GM19238 (cell line): ENCODE data around the gene ZNF430.
A peak's percentile ranks its signal among the peaks of the same experiment; 100 is the strongest.
"Not testable (repeated sequence)": the region's sequence is repeated elsewhere in the genome, so short reads cannot be mapped to it uniquely, and the experiment has no call there.

Experiments
- DNase-seq: peaks from one replicate; pipeline ENCODE4 v3.0.0; 2011; ENCODE audit warnings: low spot score; ENCODE audit not compliant: insufficient read length

The ZNF430 gene

DNA sequence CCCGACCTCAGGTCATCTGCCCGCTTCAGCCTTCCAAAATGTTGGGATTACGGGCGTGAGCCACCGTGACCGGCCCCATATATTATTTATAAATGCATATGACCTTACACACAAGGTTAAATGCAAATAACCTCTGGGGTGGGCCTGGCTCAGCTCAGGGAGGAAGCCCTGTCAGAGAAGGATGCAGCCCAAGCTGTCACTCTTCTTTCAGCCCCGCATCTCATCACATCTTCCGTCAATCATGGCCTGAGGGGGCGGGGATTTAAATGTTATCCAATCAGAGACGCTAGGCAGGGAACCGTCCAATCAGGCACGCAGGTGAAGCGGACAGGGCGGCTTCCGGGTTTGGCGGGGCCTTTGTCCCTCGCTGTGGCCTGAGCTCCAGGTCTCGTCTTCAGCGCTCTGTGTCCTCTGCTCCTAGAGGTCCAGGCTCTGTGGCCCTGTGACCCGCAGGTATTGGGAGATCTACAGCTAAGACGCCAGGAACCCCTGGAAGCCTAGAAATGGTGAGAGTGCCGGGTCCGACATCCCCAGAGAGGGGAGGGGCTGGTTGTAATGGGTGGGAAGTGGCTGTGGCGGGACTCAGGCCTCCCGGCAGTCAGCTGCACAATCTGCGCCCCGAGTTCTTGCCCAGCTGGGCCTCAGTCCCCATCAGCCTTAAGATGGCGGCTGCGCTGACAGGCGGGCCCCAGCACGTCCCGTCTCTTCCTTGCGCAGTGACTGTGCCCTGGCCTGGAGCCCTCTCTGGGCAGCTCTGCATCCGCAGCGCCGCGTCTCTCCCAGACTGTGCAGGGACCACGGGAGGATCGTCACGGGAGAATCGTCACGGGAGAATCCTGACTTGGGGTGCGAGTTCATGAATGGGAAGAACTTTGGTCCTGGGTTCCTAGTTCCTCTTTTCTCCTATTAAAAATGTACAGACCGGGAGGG, at the start of gene ZNF430:
Gene ZNF430, plus strand, starts transcription at position 360 of the 930 bp plus-strand sequence. Its CDS starts 144 bp downstream, at position 504.
- DNase-seq: peak; percentile 64

DNA sequence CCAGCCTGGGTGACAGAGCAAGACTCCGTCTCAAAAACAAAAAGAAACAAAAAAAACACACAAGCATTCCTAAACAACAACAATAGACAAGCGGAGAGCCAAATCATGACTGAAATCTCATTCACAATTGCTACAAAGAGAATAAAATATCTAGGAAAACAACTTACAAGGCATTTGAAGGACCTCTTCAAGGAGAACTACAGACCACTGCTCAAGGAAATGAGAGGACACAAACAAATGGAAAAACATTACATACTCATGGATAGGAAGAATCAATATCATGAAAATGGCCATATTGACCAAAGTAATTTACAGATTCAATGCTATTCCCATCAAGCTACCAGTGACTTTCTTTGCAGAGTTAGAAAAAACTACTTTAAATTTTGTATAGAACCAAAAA, 27.7 kb upstream of the ZNF430 start:
- not testable (repeated sequence) for DNase-seq

DNA sequence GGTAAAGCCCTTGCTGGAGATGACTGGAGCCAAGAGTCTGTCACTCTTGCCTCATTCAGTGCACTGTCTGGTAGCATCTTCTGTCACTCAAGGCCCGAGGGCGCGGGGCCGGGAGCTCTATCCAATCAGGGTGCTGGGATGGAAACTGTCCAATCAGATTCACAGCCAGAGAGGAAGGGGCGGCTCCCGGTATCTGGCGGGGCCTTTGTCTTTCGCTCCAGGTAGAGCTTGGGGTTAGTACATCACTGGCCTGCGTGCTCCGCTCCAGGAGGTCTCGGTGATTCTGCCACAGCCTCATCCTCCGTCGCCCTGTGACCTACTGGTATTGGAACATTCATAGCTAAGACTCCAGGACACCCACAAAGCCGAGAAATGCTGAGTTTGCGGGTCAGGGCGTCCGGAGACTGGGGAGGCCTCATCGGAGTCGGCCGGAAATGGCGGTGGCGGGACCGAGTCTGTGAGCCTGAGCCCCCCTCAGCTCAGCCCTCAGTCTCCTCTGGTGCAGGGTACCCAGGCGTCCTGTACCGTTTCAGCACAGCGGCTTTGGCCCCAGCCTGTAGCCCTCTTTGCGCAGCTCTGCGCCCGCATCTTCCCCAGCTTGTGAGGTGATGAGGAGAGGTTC, 20.6 kb upstream of the ZNF430 start:
- DNase-seq: peak; percentile 61

- DNase-seq: not testable (repeated sequence)
These were observed 781 bp downstream of the ZNF430 start for GRCh38 chr19:21021238-21021637.

GRCh38 chr19:21022996-21023395, 2.5 kb downstream of the ZNF430 start:
- no peak for DNase-seq

- no peak for DNase-seq
These were observed 3.4 kb downstream of the ZNF430 start for GRCh38 chr19:21023901-21024300.

- no peak for DNase-seq
These were observed 8.5 kb downstream of the ZNF430 start for GRCh38 chr19:21028969-21029268.

GRCh38 chr19:21045028-21045427, 24.6 kb downstream of the ZNF430 start:
- DNase-seq: no peak

GRCh38 chr19:21046489-21046888, 26.0 kb downstream of the ZNF430 start:
- no peak for DNase-seq

DNA sequence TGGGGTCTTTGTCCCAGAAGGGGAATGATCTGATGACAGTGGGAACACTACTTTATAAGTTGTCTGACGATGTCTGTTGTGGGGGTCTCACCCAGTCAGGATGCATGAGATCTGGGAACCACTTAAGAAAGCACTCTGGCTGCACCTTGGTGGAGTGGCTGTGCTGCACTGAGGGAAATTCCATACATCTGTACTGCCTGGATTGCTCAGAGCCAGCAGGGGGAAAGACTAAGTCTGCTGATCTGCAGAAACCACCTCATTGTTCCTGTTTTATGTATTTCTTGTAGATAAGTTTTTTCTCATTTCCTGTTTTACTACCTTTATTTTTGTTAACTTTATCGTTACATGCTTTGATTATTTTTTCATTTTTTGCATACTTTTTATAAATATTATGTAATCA, 27.3 kb downstream of the ZNF430 start:
- no peak for DNase-seq

DNA sequence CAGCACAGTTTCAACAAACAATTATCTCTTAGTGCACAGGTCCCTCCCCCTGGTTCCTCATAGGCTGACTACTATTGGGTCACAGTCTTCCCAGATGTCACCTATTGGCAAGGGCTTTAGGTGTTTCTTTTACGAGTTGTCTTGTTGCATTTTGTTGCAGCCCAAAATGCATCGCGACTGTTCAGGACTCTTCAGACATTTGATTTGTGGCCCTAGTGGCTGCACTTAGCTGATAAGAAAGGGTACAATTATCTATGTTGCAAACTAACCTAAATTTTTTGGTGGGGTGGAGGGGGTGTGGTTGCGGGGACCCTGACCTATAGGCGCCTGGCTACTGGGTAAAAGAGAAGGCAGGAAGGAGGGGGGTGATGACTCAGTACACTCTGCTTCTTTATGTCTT, 32.4 kb downstream of the ZNF430 start:
- DNase-seq: no peak

GRCh38 chr19:21065336-21065735, 44.9 kb downstream of the ZNF430 start:
- no peak for DNase-seq

DNA sequence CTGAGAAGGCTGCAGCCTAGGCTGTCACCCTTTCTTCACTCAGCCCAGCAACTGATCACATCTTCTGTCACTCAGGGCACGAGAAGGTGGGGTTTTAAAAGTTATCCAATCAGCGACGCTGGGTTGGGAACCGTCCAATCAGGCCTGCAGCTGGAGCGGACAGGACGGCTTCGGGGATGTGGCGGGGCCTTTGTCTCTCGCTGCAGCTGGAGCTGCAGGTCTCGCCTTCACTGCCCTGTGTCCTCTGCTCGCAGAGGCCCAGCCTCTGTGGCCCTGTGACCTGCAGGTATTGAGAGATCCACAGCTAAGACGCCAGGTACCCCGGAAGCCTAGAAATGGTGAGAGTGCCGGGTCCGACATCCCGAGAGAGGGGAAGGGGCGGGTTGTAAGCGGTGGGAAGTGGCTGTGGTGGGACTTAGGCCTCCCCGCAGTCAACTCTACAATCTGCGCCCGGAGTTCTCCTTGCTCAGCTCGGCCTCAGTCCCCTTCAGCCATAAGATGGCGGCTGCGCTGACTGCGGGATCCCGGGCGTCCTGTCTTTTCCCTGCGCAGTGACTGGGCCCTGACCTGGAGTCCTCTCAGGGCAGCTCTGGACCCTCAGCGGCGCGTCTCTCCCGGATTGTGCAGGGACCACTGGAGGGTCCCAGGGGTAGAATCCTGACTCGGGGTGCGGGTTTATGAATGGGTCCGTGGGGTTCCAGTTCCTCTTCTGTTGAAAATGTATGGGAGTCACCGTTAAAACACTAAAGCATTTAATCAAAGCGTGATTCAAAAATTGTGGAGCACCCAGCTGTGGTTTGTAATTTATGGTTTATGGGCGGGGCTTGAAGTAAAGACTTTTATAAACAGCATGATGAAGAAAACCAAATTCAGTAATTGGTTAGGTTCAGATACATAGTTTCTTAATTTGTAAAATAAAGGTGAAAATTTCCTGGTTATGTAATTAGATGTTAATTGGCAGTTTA, 61.8 kb downstream of the ZNF430 start, which contains the start of gene ZNF714:
Gene ZNF714, plus strand, starts transcription at position 193 of the 965 bp plus-strand sequence. CDS start 16,066 bp downstream, outside the sequence.
- peak; percentile 72 for DNase-seq

DNA sequence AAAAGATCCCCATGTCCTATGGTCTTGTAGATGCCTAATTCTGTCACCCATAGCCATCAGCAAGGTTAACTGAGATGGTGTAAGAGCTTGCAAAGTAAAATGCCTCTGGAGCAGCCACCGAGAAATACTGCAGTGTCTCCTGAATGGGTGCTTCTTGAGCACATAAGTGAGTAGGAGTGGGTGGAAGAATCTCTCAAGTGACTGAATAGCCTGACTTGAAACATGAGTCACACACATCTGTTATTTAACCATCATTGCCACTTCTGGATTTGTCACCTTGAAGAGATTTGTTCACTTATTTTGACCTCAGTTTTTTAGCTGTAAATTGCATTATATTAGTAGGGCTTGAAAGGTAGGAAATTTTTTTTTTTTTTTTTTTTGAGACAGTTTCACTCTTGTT, 63.9 kb downstream of the ZNF430 start:
- no peak for DNase-seq

GRCh38 chr19:21087871-21088270, 67.4 kb downstream of the ZNF430 start:
- DNase-seq: no peak

DNA sequence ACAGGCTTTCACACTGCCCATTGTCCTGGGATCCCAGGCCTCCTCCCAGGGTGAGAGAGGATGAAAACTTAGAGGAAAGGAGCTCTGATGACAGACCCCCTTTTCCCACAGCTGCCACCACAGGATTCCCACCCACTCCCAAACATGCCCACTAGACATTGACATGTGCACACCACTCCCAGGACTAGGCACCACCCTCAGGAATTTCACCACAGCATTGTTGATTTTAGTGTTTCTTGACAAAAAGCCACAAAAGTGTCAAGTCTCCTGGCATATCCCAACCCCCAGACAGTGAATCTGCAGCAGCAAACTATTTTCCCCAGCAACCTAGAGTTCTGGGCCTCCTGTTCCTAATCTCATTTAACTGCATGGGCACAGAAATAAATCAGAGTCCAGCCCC, 71.7 kb downstream of the ZNF430 start:
- DNase-seq: no peak

DNA sequence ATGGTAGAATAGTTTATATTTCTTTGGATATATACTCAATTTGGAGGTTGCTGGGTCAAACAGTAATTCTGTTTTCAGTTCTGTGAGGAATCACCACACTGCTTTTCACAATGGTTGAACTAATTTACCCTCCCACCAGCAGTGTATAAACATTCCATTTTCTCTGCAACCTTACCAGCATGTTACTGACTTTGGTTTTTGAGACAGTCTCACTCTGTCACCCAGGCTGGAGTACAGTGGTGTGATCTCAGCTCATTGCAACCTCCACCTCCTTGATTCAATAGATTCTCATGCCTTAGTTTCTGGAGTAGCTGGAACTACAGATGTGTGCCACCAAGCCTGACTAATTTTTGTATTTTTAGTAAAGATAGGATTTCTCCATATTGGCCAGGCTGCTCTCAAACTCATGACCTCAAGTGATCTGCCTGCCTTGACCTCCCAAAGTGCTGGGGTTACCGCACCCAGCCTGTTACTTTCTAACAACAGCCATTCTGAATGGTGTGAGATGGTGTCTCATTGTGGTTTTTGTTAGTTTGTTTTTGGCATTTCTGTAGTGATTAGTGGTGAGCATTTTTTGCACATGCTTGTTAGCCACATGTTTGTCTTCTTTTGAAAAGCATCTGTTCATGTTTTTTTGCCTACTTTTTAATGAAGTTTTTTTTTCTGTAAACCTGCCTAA, 74.0 kb downstream of the ZNF430 start:
- DNase-seq: no peak

DNA sequence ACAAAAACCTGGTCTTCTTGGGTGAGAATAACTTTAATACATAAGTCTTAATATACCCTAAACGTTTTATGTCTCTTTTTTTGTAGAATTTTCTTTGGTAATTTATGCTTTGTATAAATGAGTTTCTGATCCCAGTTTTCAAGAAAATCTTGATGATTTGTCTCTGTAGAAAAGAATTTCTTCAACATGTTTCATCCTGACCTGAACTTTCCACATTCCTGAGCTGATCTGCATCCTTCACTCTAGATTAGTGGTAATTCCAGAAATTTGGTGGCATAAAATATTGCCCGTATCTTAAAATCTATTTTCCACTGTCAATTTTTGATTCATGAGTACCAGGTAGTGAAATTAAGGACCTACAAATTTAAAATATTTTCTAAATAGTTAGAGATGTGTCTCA, 77.8 kb downstream of the ZNF430 start:
- no peak for DNase-seq

DNA sequence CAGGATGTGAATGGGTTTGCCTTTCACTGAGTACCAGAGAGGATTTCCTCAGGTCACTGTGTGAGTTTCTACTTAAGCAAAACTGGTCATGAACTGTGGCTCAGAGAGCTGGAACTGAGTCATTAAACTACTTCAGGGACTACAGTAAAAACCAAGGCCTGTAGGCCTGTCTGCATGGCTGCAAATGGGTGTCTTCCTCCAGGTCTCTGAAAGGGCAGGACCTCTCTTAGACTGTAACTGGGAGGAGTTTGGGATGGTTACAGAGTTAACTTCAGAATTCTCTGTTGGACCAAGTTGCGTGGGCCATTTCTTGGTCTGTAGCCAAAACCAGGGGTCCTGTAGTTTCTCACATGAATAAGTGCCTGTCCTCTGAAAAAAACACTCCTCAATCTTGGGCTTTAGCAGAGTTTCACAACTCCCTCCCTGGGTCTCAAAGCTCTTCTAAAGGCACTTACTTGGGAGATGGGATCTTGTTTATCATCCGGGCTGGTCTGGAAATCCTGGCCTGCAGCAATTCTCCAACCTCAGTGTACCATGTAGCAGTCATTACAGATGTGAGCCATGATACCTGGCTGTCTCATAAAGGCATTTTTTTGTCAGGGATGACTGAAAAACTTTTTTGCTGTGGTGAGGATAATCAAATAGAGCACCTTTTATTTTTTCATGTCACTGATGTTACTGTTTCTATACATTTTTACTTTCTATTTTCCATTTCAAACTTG, 81.2 kb downstream of the ZNF430 start:
- DNase-seq: no peak

DNA sequence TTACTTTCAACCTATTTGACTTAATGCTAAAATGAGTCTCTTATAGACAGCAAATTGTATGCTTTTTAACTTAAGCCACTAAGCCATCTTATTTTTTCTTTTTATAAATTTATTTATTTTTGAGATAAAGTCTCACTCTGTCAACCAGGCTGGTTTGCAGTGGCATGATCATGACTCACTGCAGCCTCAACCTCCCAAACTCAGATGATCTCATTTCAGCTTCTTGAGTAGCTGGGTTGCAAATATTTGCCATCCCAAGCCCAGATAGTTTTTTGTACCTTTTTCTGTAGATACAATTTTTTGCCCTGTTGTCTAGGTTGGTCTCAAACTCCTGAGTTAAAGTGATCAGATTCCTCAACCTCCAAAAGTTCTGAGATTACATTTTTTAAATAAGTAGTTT, 88.7 kb downstream of the ZNF430 start:
- DNase-seq: no peak
